Activated CD4-positive, alpha-beta memory T cell treated with anti-CD3 and anti-CD28 coated beads, Interleukin-2, amount 10 ng/mL, durations not matched to agents 7 days and 5 days (primary cell): ENCODE measurements around the gene PACS1. TPM values are rescaled to one million over a fixed set of nuclear protein-coding genes. Genes with fewer than 3 reads are reported as not detected.
"Not testable (repeated sequence)": the region's sequence is repeated elsewhere in the genome, so short reads cannot be mapped to it uniquely, and the experiment has no call there.

Experiments
- CTCF ChIA-PET: fragments of 350-600 bp; sonication (Branson Sonifier 250); formaldehyde crosslinking; loops from one replicate; lab custom pipeline; 2021; ENCODE audit warnings: antibody characterized with exemption, inconsistent platforms; lab: Charles Lee
- POLR2A ChIA-PET: fragments of 350-600 bp; sonication (Branson Sonifier 250); formaldehyde crosslinking; loops from one replicate; lab custom pipeline; 2021; ENCODE audit warnings: antibody characterized with exemption; lab: Charles Lee
- DNase-seq: peaks from one replicate; pipeline ENCODE4 v3.0.0-alpha.2; 2020
- H3K27ac Mint-ChIP-seq: one replicate; pipeline ENCODE4 v1.8.0; 2021; ENCODE audit warnings: mild to moderate bottlenecking, mixed read lengths
- H3K27me3 Mint-ChIP-seq: one replicate; pipeline ENCODE4 v1.8.0; 2021; ENCODE audit warnings: mixed read lengths
- H3K36me3 Mint-ChIP-seq: one replicate; pipeline ENCODE4 v1.8.0; 2021; ENCODE audit warnings: low read depth, mixed read lengths
- H3K4me1 Mint-ChIP-seq: one replicate; pipeline ENCODE4 v1.8.0; 2021; ENCODE audit warnings: mixed read lengths
- H3K4me3 Mint-ChIP-seq: one replicate; pipeline ENCODE4 v1.8.0; 2021; ENCODE audit warnings: mild to moderate bottlenecking, mixed read lengths
- H3K9me3 Mint-ChIP-seq: one replicate; pipeline ENCODE4 v1.8.0; 2021; ENCODE audit warnings: mixed read lengths
- total RNA-seq, 2 experiments: library from RNA; stranded (reverse); gene quantifications; one replicate each; pipeline ENCODE4 v1.2.3, GENCODE V29; 2021

PACS1 gene
- total RNA-seq, 2 experiments from 2014 or later = 86.4 to 95.0 TPM

DNA sequence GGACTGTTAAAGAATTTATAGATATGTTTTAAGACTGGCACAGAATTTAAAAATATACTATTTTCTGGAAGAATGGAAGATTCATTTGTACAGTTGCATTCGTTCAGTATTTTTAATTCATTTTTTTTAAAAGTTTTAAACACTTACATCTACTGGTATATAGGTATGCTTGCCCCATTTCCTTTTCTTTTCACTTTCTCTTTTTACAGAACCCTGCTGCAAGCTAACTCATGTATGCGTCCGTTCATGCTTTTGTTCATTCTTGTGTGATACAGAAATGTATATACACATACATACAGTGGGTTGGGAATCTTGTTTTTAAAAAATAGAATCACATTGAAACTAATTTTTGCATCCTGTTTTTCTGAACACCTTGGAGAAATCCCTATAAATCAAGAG is 31.0 kb downstream of the PACS1 start:
- no peak for DNase-seq
- Mint-ChIP-seq H3K36me3 (peaks cover 22% of the 10 kb centered on the region), H3K27ac (peak overlapping the region; percentile 87), H3K27me3 (no peaks in the 10 kb centered on the region), H3K4me3 (peak overlapping the region; percentile 60), H3K4me1 (peaks cover 44% of the 10 kb centered on the region), H3K9me3 (no peaks in the 10 kb centered on the region)
- ChIA-PET CTCF (interaction anchor here (1.0 to 1.7 kb wide), 4 partner anchors 14 to 31 kb away, joined by 3 read pairs; partner anchors contain the start of gene PACS1), POLR2A (interaction anchor here (0.9 to 2.9 kb wide), 9 partner anchors 12 to 140 kb away, joined by 3 to 27 read pairs (median 5); partner anchors contain the start of genes PACS1 and SART1)

GRCh38 chr11:66104057-66104638 is 34.1 kb downstream of the PACS1 start:
- ChIA-PET CTCF (interaction anchor here (1.3 kb wide), 1 partner anchor 36 kb away, joined by 3 read pairs; no protein-coding TSS in a partner anchor), POLR2A (interaction anchor here (0.7 to 1.3 kb wide), 2 partner anchors 14 to 36 kb away, joined by 5 to 6 read pairs; no protein-coding TSS in a partner anchor)
- Mint-ChIP-seq H3K9me3 (no peaks in the 10 kb centered on the region), H3K36me3 (peaks cover 34% of the 10 kb centered on the region), H3K4me1 (peaks cover 70% of the 10 kb centered on the region), H3K4me3 (no peak overlapping the region), H3K27me3 (no peaks in the 10 kb centered on the region), H3K27ac (no peak overlapping the region)
- DNase-seq = no peak

DNA sequence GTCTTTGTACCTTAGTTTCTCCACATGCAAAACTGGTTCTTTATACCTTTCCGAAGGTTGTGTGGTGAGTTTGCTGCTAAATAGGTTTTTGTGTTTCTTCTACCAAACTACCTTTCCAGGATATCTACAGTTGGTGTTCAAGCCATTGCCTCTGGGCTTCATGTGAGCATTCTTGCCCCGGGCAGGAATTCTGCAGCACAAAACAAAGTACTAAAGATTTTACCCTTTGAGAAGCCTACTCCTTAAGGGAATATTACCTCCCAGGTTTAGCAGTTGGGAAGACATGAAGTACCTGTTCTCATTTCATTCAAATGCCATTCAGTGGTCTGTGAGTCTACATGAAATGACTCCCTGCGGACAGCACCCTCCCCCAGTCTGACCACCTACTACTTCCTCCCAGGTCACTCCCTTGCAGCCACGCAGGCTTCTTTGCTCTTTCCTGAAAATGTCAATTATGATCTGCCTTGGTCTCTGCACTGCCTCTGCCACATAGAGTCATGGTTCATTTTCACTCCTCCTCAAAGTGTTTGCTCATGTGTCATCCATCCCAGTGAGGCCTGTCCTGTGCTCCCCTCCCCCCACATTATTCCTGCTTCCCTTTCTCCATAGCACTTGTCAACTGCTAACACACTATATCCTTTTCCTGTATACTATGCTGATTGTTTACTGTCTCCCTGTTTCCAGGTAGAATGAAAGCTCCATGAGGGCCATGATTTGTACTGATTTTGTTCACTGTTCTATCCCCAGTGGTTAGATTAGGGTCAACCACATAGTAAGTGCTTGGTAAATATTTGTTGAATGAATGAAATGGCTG is 36.9 kb downstream of the PACS1 start:
- POLR2A ChIA-PET = interaction anchor here (1.9 to 3.0 kb wide), 3 partner anchors 9 to 36 kb away, joined by 6 to 17 read pairs (median 7); no protein-coding TSS in a partner anchor
- no peaks in the 10 kb centered on the region for H3K27me3 Mint-ChIP-seq
- no peaks in the 10 kb centered on the region for H3K9me3 Mint-ChIP-seq
- peaks cover 65% of the 10 kb centered on the region for H3K4me1 Mint-ChIP-seq
- CTCF ChIA-PET = interaction anchor here (1.6 to 3.1 kb wide), 2 partner anchors 9 to 26 kb away, joined by 3 to 9 read pairs; no protein-coding TSS in a partner anchor
- DNase-seq = peak; percentile 25
- H3K36me3 Mint-ChIP-seq = peaks cover 29% of the 10 kb centered on the region
- H3K4me3 Mint-ChIP-seq = no peak overlapping the region
- H3K27ac Mint-ChIP-seq = peak overlapping the region; percentile 48

DNA sequence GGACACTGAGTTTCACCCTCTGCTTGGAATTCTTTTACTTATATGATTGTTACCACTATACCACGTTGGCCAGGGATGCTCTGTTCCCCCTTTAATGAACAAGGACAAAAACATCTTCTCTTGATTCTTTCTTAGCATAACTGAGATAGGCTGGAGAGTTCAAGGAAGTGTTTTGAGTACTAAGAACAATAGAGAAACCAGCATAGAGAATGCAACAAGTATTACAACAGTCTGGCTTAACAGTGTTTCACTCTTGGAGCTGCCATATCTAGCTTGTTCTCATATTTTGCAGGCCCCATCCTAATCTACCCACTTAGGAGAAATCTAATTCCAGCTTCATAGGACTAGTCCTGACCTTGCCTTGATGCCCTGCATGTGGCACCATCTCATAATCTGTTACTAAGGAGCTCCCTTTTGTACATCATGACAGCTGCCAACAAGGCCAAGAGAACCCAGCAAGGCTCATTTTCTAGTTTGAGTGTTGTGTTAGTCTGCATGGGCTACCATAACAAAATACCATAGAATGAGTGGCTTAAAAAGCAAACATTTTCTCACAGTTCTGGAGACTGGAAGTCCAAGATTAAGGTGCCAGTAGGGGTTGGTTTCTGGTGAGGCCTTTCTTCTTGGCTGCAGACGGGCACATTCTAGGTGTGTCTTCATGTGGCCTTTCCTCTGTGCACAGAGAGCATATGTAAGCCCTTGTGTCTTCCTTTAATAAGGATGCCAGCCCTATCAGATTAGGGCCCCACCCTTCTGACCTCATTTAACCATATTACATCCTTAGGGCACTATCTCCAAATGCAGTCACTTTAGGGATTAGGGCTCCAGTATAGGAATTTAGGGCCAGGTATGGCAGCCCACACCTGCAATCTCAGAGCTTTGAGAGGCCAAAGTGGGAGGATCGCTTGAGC is 37.8 kb downstream of the PACS1 start:
- Mint-ChIP-seq H3K27me3 (no peaks in the 10 kb centered on the region), H3K27ac (peak overlapping the region; percentile 48), H3K4me3 (no peak overlapping the region), H3K36me3 (peaks cover 31% of the 10 kb centered on the region), H3K4me1 (peaks cover 72% of the 10 kb centered on the region), H3K9me3 (no peaks in the 10 kb centered on the region)
- DNase-seq = no peak
- ChIA-PET POLR2A (interaction anchor here (1.9 to 3.0 kb wide), 3 partner anchors 8 to 37 kb away, joined by 6 to 17 read pairs (median 7); no protein-coding TSS in a partner anchor), CTCF (interaction anchor here (0.6 to 3.1 kb wide), 3 partner anchors 8 to 84 kb away, joined by 3 to 9 read pairs (median 3); no protein-coding TSS in a partner anchor)

GRCh38 chr11:66109294-66109693 is 39.2 kb downstream of the PACS1 start:
- peaks cover 22% of the 10 kb centered on the region for H3K36me3 Mint-ChIP-seq
- POLR2A ChIA-PET = interaction anchor here (0.6 to 2.0 kb wide), 2 partner anchors 38 to 116 kb away, joined by 3 to 6 read pairs; no protein-coding TSS in a partner anchor

GRCh38 chr11:66111158-66111557 is 41.1 kb downstream of the PACS1 start:
- ChIA-PET POLR2A (interaction anchor here (1.1 to 1.4 kb wide), 2 partner anchors 16 to 29 kb away, joined by 4 read pairs; no protein-coding TSS in a partner anchor), CTCF (interaction anchor here (1.2 to 1.4 kb wide), 2 partner anchors 8 to 42 kb away, joined by 3 to 4 read pairs; no protein-coding TSS in a partner anchor)
- no peak overlapping the region for H3K27ac Mint-ChIP-seq

More at GRCh38 chr11:66109294-66109693, 39.2 kb downstream of the PACS1 start:
- Mint-ChIP-seq H3K4me3 (no peak overlapping the region), H3K4me1 (peaks cover 77% of the 10 kb centered on the region), H3K27ac (no peak overlapping the region), H3K27me3 (no peaks in the 10 kb centered on the region), H3K9me3 (no peaks in the 10 kb centered on the region)
- CTCF ChIA-PET = no interaction called here
- no peak for DNase-seq

GRCh38 chr11:66112041-66112491 is 42.0 kb downstream of the PACS1 start:
- peaks cover 82% of the 10 kb centered on the region for H3K4me1 Mint-ChIP-seq
- ChIA-PET POLR2A (interaction anchor here (1.4 kb wide), 1 partner anchor 30 kb away, joined by 4 read pairs; no protein-coding TSS in a partner anchor), CTCF (no interaction called here)
- no peaks in the 10 kb centered on the region for H3K27me3 Mint-ChIP-seq
- peaks cover 11% of the 10 kb centered on the region for H3K36me3 Mint-ChIP-seq
- H3K9me3 Mint-ChIP-seq = no peaks in the 10 kb centered on the region
- no peak overlapping the region for H3K27ac Mint-ChIP-seq
- DNase-seq = no peak
- H3K4me3 Mint-ChIP-seq = no peak overlapping the region

More at GRCh38 chr11:66111158-66111557, 41.1 kb downstream of the PACS1 start:
- no peaks in the 10 kb centered on the region for H3K27me3 Mint-ChIP-seq
- peaks cover 16% of the 10 kb centered on the region for H3K36me3 Mint-ChIP-seq
- H3K9me3 Mint-ChIP-seq = no peaks in the 10 kb centered on the region
- H3K4me1 Mint-ChIP-seq = peaks cover 78% of the 10 kb centered on the region
- DNase-seq = no peak
- no peak overlapping the region for H3K4me3 Mint-ChIP-seq

- H3K27ac Mint-ChIP-seq = peak overlapping the region; percentile 74
- peaks cover 82% of the 10 kb centered on the region for H3K4me1 Mint-ChIP-seq
- H3K9me3 Mint-ChIP-seq = no peaks in the 10 kb centered on the region
- DNase-seq = no peak
- no peak overlapping the region for H3K4me3 Mint-ChIP-seq
- H3K36me3 Mint-ChIP-seq = peaks cover 6% of the 10 kb centered on the region
- POLR2A ChIA-PET = interaction anchor here (0.5 to 4.1 kb wide), 5 partner anchors 12 to 45 kb away, joined by 3 to 44 read pairs (median 6); no protein-coding TSS in a partner anchor
- H3K27me3 Mint-ChIP-seq = no peaks in the 10 kb centered on the region
- CTCF ChIA-PET = no interaction called here
Observed at GRCh38 chr11:66112601-66113499, 42.8 kb downstream of the PACS1 start.

- not testable (repeated sequence) for H3K9me3 Mint-ChIP-seq, H3K27me3 Mint-ChIP-seq, DNase-seq, H3K36me3 Mint-ChIP-seq
- Mint-ChIP-seq H3K27ac (peak overlapping the region; percentile 82), H3K4me1 (peaks cover 75% of the 10 kb centered on the region), H3K4me3 (peak overlapping the region; percentile 52)
- ChIA-PET POLR2A (interaction anchor here (1.4 to 4.2 kb wide), 7 partner anchors 8 to 62 kb away, joined by 4 to 44 read pairs (median 18); partner anchors contain the start of genes PACS1 and SF3B2), CTCF (interaction anchor here (0.6 to 3.8 kb wide), 10 partner anchors 8 to 231 kb away, joined by 3 to 27 read pairs (median 6); partner anchors contain the start of genes PACS1 and SF3B2)
Observed at GRCh38 chr11:66114957-66115356, 44.9 kb downstream of the PACS1 start.

DNA sequence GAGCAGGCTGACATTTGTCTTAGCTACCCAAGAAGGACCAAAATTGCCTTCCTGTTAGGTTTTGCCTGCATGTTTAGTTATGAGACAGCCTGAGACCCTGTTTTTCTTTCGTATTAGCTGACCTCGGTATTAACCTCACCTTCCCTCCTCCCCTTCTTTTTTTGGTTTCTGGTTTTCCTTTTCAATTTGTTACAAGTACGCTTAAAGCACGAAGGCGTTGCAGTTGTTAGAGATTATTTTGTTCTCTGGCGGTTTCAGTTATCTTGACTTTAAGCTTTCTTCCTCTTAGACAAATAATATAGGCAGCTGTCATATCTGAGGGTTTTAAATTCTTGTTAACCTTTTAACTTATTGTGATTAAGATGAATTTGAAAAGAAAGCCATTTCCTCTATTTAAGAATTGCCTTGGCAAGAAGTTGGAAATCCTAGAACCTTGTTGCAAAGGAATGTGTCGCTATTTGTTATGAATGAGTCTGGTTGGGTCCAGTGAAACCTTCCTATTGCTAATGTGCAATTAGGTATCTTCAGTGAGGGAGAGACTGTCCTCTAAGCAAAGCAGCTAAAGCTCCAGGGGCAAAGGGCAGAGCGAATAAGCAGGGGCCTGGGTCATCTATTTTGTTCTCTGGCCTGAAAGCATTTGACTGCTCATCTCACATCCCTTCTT is 45.7 kb downstream of the PACS1 start:
- Mint-ChIP-seq H3K27me3 (no peaks in the 10 kb centered on the region), H3K36me3 (peaks cover 4% of the 10 kb centered on the region), H3K4me1 (peaks cover 76% of the 10 kb centered on the region), H3K27ac (peak overlapping the region; percentile 82), H3K9me3 (no peaks in the 10 kb centered on the region), H3K4me3 (peak overlapping the region; percentile 52)
- DNase-seq = peak; percentile 21
- POLR2A ChIA-PET = interaction anchor here (1.0 to 4.2 kb wide), 9 partner anchors 9 to 153 kb away, joined by 4 to 44 read pairs (median 17); partner anchors contain the start of genes PACS1, RAB1B and SF3B2
- CTCF ChIA-PET = interaction anchor here (0.6 to 3.8 kb wide), 14 partner anchors 9 to 231 kb away, joined by 3 to 27 read pairs (median 4); partner anchors contain the start of genes FIBP, PACS1 and SF3B2
